LNCAP (cell line): ENCODE measurements around the gene KHDRBS2.

ENCODE experiments used
- TF ChIP-seq, protein P1 (sequence below): fragments of 450-650 bp; IDR thresholded peaks from 2 replicates; pipeline ENCODE4 v1.5.1; 2017; ENCODE audit warnings: mild to moderate bottlenecking

The KHDRBS2 gene

DNA sequence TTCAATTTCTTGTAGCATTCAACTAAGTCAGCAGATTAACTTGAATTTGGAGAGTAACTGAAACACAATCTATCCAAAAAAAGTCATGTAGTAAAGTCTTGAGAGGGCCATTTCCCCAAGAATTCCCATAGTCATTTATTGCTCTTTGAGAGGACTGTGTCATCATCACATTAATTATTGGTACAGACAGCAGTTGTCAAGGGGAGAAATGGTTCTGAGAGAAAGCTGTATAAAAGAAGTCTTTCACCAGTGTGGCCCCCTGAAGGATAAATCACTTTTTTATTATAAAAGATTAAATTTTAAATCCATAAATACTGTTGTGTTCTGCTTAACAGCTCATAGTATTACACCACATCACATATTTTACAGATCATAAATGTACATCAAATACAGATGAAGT is 111.5 kb downstream of the KHDRBS2 start:
- TF ChIP-seq, protein P1, sequence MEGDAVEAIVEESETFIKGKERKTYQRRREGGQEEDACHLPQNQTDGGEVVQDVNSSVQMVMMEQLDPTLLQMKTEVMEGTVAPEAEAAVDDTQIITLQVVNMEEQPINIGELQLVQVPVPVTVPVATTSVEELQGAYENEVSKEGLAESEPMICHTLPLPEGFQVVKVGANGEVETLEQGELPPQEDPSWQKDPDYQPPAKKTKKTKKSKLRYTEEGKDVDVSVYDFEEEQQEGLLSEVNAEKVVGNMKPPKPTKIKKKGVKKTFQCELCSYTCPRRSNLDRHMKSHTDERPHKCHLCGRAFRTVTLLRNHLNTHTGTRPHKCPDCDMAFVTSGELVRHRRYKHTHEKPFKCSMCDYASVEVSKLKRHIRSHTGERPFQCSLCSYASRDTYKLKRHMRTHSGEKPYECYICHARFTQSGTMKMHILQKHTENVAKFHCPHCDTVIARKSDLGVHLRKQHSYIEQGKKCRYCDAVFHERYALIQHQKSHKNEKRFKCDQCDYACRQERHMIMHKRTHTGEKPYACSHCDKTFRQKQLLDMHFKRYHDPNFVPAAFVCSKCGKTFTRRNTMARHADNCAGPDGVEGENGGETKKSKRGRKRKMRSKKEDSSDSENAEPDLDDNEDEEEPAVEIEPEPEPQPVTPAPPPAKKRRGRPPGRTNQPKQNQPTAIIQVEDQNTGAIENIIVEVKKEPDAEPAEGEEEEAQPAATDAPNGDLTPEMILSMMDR: no peak

DNA sequence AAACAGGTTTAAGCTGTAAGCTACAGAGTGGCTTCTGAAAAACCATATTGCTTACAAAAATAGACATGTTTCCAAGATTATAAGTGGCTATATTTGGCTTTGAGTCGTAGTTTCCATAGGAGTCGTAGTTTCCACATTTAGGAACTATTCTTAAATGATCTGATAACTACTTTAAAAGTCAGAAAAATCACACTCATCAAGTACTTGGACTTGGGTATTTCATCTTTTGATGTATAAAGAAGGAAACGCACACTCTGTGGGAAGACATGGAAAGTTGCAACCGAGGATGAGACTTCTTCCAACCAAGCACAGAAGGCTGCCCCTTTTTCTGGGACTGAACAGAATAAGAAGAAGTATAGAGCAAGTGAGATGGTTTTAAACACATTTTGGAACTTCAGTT is 118.3 kb downstream of the KHDRBS2 start:
- TF ChIP-seq, protein P1: no peak

DNA sequence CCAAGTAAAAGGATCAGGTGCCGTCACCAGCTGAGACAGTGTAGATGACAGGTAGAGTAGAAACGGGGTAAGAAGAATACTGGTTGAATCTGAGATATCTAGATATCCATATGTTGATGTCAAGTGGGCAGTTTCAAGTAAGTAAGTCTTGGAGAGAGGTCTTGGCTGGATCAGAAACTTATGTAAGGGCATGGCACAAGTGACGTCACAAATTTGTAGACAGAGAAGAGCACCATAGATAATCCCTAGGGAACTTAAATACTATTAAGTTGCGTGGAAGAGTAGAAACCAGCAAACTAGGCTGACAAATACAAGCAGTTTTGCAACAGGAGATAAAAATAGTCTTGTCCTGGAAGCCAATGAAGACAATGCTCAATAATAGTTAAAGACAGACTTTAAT is 123.2 kb downstream of the KHDRBS2 start:
- TF ChIP-seq, protein P1: no peak

DNA sequence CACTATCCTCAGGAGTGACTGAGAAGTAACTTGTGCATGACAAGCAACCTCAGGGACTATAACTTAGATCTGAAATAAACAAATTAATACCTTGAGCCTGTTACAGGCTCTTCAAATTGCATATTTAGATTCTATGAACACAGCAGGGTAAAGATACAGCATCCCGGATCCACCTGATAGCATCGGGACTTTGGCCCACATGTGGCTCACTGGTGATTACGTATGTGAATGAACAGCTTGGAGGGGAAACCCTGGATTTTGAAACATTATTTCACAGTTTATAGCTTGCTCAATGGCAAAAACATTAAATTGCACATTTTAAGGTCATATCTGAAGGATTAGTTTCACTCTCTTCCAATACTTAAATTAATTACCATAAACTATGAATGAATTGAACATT is 133.2 kb downstream of the KHDRBS2 start:
- TF ChIP-seq, protein P1: no peak

DNA sequence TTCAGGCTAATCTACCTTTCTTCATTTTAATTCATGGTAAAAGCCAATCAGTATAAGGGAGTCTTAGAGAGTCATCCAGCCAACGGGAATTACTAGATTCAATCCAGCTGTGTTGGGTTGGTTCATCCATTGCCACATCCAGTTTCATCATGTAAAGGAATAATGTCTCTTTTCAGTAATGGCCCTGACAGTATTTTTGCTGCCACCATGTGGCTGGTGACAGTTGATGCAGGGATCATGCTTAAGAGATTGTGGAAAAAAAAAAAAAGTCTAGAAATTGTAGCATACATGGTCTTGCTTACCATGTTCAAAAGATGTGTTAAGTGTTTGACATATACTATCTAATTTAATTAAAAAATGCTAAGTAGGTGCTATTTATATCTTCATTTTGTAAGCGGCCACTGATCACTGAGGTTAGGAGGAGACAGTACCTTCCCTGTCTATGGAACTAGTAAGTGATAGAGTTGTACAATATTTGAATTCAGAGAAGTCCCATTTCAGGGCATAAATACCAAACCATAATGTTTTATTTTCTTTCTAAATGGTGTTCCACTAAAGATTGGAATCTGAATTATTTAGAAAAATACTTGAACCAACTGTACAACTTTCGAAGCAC is 135.9 kb downstream of the KHDRBS2 start:
- TF ChIP-seq, protein P1: peak; percentile 80

DNA sequence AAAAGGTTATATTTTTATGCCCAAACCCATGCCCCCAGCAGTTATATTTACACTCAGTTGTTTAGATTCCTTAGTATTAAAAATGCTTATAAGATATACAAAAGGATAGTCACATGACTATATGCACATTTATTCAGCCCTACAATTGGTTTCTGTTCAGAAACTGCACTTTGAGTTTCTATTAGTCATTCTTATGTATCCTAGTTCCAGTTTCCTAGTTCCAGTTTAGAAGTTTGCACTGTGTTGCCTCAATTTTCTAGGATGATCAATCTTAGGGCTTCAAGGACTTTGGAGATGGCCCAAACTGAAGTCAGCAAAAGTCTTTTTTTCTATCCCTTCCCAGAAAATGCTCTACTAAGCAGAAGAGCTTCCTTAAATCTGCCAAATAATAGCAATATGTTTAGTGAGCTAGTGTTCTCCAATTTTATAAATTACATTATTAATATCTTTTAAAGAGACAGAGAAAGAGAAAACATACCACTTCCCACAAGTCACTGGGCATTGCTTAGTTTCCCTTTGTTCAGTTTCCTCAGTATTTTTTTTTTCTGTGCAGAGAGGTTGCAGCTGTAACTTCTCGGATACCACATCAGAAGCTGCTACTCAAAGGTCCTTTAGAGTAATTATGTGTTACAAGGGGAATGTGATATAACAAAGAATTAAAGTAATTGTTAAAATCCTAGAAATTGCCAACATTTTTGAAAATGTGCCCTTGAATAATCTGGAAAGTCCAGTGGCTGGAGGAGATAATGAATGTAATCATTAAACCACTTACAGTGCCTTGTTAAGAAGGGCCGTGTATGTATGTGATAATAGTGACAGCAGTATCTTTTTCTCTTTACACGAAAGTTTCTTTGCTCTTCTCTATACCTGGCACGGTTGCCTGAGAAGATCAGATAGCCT is 138.8 kb downstream of the KHDRBS2 start:
- TF ChIP-seq, protein P1: no peak

DNA sequence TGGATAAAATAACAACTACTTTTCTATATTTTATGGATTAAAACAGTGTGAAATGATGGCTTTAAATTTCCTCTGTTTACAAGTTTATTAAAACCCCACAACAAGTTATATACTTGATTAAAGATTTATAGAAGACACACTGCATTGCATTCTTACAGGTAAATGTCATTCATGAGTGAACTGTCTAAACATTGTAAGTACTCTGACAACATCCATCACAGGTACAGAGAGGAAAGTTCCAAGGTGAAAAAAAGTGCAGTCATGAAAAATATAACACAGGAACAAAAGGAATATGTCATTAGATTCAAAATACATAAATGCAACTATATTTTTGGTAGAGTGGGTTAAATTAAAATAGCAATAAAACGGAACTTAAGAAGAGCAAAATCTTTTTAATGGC is 156.9 kb downstream of the KHDRBS2 start:
- TF ChIP-seq, protein P1: no peak
